ENCODE results near the gene PDZD4. TPM values are rescaled to one million over a fixed set of nuclear protein-coding genes. Genes with fewer than 3 reads are reported as not detected.

The PDZD4 gene
- total and polyA plus RNA-seq, 4 donors: 0.15 to 1.8 (median 0.69) TPM

- 25% methylated on average over 26 of the region's 26 CpGs for WGBS
- Histone ChIP-seq H3K9me3 (ENCODE audit: control insufficient read depth in 4 of 4, low read length in 3 of 4) (no peaks in the 10 kb centered on the region), H3K9ac (ENCODE audit: low read depth in 1 of 2, low read length in 2 of 2) (no peak within 1 kb of the TSS), H3K36me3 (ENCODE audit: control insufficient read depth in 4 of 4, insufficient read depth in 3 of 4, low read depth in 1 of 4, low read length in 3 of 4) (no peaks in the 10 kb centered on the region), H3K27ac (ENCODE audit: low read depth in 1 of 2, low read length in 2 of 2) (no peak within 1 kb of the TSS), H3K4me1 (ENCODE audit: control insufficient read depth in 4 of 4, insufficient read depth in 4 of 4, low read length in 3 of 4) (peaks cover 0 to 7% (median 0%) of the 10 kb centered on the region in 4 donors), H3K27me3 (ENCODE audit: control insufficient read depth in 4 of 4, insufficient read depth in 4 of 4, low read length in 3 of 4) (no peaks in the 10 kb centered on the region), H3K4me3 (ENCODE audit: low read depth in 1 of 3, low read length in 3 of 3) (no peak within 1 kb of the TSS)
- no peak for TF ChIP-seq TAF1 (conservative IDR thresholded peaks at IDR 0.05)
- TF ChIP-seq FOXA1 (IDR thresholded peaks at IDR 0.05): no peak
- peak; percentile 87 to 97 for TF ChIP-seq RAD21 (IDR thresholded peaks at IDR 0.05)
- peak; percentile 80 for TF ChIP-seq CTCF (IDR thresholded peaks at IDR 0.05; ENCODE audit: low read depth, low read length, missing input control)
- peak; percentile 73 for DNase-seq (ENCODE audit: low spot score)
These were observed 66.2 kb downstream of the PDZD4 start, which contains the start of gene PLXNB3 for GRCh38 chrX:153763989-153764755. PLXNB3 (plus strand) TSS chrX:153764249; CDS start chrX:153765536, 1,287 bp downstream.

- Histone ChIP-seq H3K4me3 (ENCODE audit: low read depth in 1 of 3, low read length in 3 of 3) (no peak overlapping the region), H3K9ac (ENCODE audit: low read depth in 1 of 2, low read length in 2 of 2) (no peak overlapping the region), H3K36me3 (ENCODE audit: control insufficient read depth in 4 of 4, insufficient read depth in 3 of 4, low read depth in 1 of 4, low read length in 3 of 4) (no peaks in the 10 kb centered on the region), H3K27me3 (ENCODE audit: control insufficient read depth in 4 of 4, insufficient read depth in 4 of 4, low read length in 3 of 4) (no peaks in the 10 kb centered on the region), H3K9me3 (ENCODE audit: control insufficient read depth in 4 of 4, low read length in 3 of 4) (no peaks in the 10 kb centered on the region), H3K4me1 (ENCODE audit: control insufficient read depth in 4 of 4, insufficient read depth in 4 of 4, low read length in 3 of 4) (peaks cover 0 to 7% (median 0%) of the 10 kb centered on the region in 4 donors), H3K27ac (ENCODE audit: low read depth in 1 of 2, low read length in 2 of 2) (no peak overlapping the region)
- no peak for DNase-seq (ENCODE audit: low spot score)
- TF ChIP-seq REST (IDR thresholded peaks at IDR 0.05) (no peak), RXRA (IDR thresholded peaks at IDR 0.05) (no peak), NR2F2 (IDR thresholded peaks at IDR 0.05) (no peak), HNF4A (conservative IDR thresholded peaks at IDR 0.05) (no peak), JUND (IDR thresholded peaks at IDR 0.05) (no peak), SP1 (IDR thresholded peaks at IDR 0.05) (no peak), TAF1 (conservative IDR thresholded peaks at IDR 0.05) (no peak), GABPA (IDR thresholded peaks at IDR 0.05 in 1 of 2, conservative IDR thresholded peaks at IDR 0.05 in 1 of 2) (no peak), YY1 (IDR thresholded peaks at IDR 0.05) (no peak), ZBTB33 (IDR thresholded peaks at IDR 0.05) (no peak), MAX (IDR thresholded peaks at IDR 0.05) (no peak), EGR1 (IDR thresholded peaks at IDR 0.05; ENCODE audit: low read depth in 2 of 2) (no peak), RAD21 (IDR thresholded peaks at IDR 0.05) (no peak), ATF3 (IDR thresholded peaks at IDR 0.05) (no peak), FOXA2 (IDR thresholded peaks at IDR 0.05) (no peak), FOXA1 (IDR thresholded peaks at IDR 0.05) (no peak), CTCF (IDR thresholded peaks at IDR 0.05; ENCODE audit: low read depth, low read length, missing input control) (no peak), HNF4G (IDR thresholded peaks at IDR 0.05) (no peak)
- 80% methylated on average over 18 of the region's 18 CpGs for WGBS
These were observed 66.9 kb downstream of the PDZD4 start for GRCh38 chrX:153763298-153763932.

Measured in liver (tissue), 9 donors.